Activated naive CD8-positive, alpha-beta T cell treated with anti-CD3 and anti-CD28 coated beads for 36 hours (primary cell): ENCODE results near the gene COL9A1. TPM values are rescaled to one million over a fixed set of nuclear protein-coding genes. Genes with fewer than 3 reads are reported as not detected.

Experiments
- DNase-seq: peaks from one replicate; pipeline ENCODE4 v3.0.0; 2021
- H3K27ac Mint-ChIP-seq: one replicate; pipeline ENCODE4 v1.8.0; 2022; ENCODE audit warnings: mild to moderate bottlenecking, moderate library complexity, mixed read lengths
- H3K27me3 Mint-ChIP-seq: one replicate; pipeline ENCODE4 v1.8.0; 2022; ENCODE audit warnings: mild to moderate bottlenecking, mixed read lengths
- H3K36me3 Mint-ChIP-seq: one replicate; pipeline ENCODE4 v1.8.0; 2021; ENCODE audit warnings: mild to moderate bottlenecking, mixed read lengths
- H3K4me1 Mint-ChIP-seq: one replicate; pipeline ENCODE4 v1.8.0; 2021; ENCODE audit warnings: mixed read lengths
- H3K4me3 Mint-ChIP-seq: one replicate; pipeline ENCODE4 v1.8.0; 2022; ENCODE audit warnings: mild to moderate bottlenecking, moderate library complexity, mixed read lengths
- H3K9me3 Mint-ChIP-seq: one replicate; pipeline ENCODE4 v1.8.0; 2022; ENCODE audit warnings: mixed read lengths
- total RNA-seq, 2 experiments: library from RNA; stranded (reverse); gene quantifications; one replicate each; pipeline ENCODE4 v1.2.3, GENCODE V29; 2021

COL9A1 gene
- total RNA-seq, 2 experiments from 2014 or later = not detected

GRCh38 chr6:70272071-70272470 lies 30.8 kb downstream of the COL9A1 start:
- Mint-ChIP-seq H3K9me3 (no peaks in the 10 kb centered on the region), H3K27ac (no peak overlapping the region), H3K4me3 (no peak overlapping the region), H3K27me3 (peaks cover 13% of the 10 kb centered on the region), H3K4me1 (no peaks in the 10 kb centered on the region), H3K36me3 (no peaks in the 10 kb centered on the region)
- no peak for DNase-seq

- Mint-ChIP-seq H3K9me3 (no peaks in the 10 kb centered on the region), H3K36me3 (no peaks in the 10 kb centered on the region)
These were observed 32.4 kb downstream of the COL9A1 start for GRCh38 chr6:70270287-70271005.

GRCh38 chr6:70266142-70266541 lies 36.7 kb downstream of the COL9A1 start:
- H3K9me3 Mint-ChIP-seq = no peaks in the 10 kb centered on the region
- peaks cover 7% of the 10 kb centered on the region for H3K27me3 Mint-ChIP-seq
- no peaks in the 10 kb centered on the region for H3K36me3 Mint-ChIP-seq

More at GRCh38 chr6:70270287-70271005, 32.4 kb downstream of the COL9A1 start:
- peaks cover 16% of the 10 kb centered on the region for H3K27me3 Mint-ChIP-seq
- no peak for DNase-seq
- H3K4me1 Mint-ChIP-seq = no peaks in the 10 kb centered on the region
- no peak overlapping the region for H3K4me3 Mint-ChIP-seq
- no peak overlapping the region for H3K27ac Mint-ChIP-seq

GRCh38 chr6:70264306-70264705 lies 38.6 kb downstream of the COL9A1 start:
- H3K27me3 Mint-ChIP-seq = peaks cover 3% of the 10 kb centered on the region
- DNase-seq = no peak
- no peak overlapping the region for H3K4me3 Mint-ChIP-seq
- H3K27ac Mint-ChIP-seq = no peak overlapping the region
- H3K9me3 Mint-ChIP-seq = no peaks in the 10 kb centered on the region
- H3K36me3 Mint-ChIP-seq = no peaks in the 10 kb centered on the region
- H3K4me1 Mint-ChIP-seq = no peaks in the 10 kb centered on the region

More at GRCh38 chr6:70266142-70266541, 36.7 kb downstream of the COL9A1 start:
- Mint-ChIP-seq H3K4me1 (no peaks in the 10 kb centered on the region), H3K4me3 (no peak overlapping the region), H3K27ac (no peak overlapping the region)
- no peak for DNase-seq

- H3K27me3 Mint-ChIP-seq = peaks cover 6% of the 10 kb centered on the region
- no peaks in the 10 kb centered on the region for H3K9me3 Mint-ChIP-seq
- no peaks in the 10 kb centered on the region for H3K4me1 Mint-ChIP-seq
- H3K27ac Mint-ChIP-seq = no peak overlapping the region
- H3K36me3 Mint-ChIP-seq = no peaks in the 10 kb centered on the region
- no peak for DNase-seq
- H3K4me3 Mint-ChIP-seq = no peak overlapping the region
These were observed 44.4 kb downstream of the COL9A1 start for GRCh38 chr6:70258483-70258882.

- H3K27ac Mint-ChIP-seq = no peak overlapping the region
- no peaks in the 10 kb centered on the region for H3K4me1 Mint-ChIP-seq
- DNase-seq = no peak
- no peaks in the 10 kb centered on the region for H3K36me3 Mint-ChIP-seq
- H3K27me3 Mint-ChIP-seq = peaks cover 6% of the 10 kb centered on the region
- H3K4me3 Mint-ChIP-seq = no peak overlapping the region
- no peaks in the 10 kb centered on the region for H3K9me3 Mint-ChIP-seq
These were observed 45.1 kb downstream of the COL9A1 start for GRCh38 chr6:70257768-70258273.

GRCh38 chr6:70254784-70255183 lies 48.1 kb downstream of the COL9A1 start:
- Mint-ChIP-seq H3K27me3 (peaks cover 6% of the 10 kb centered on the region), H3K4me1 (no peaks in the 10 kb centered on the region), H3K9me3 (no peaks in the 10 kb centered on the region), H3K27ac (no peak overlapping the region), H3K4me3 (no peak overlapping the region), H3K36me3 (no peaks in the 10 kb centered on the region)
- DNase-seq = no peak

- no peaks in the 10 kb centered on the region for H3K4me1 Mint-ChIP-seq
- H3K36me3 Mint-ChIP-seq = no peaks in the 10 kb centered on the region
- H3K27me3 Mint-ChIP-seq = peaks cover 7% of the 10 kb centered on the region
- no peak overlapping the region for H3K27ac Mint-ChIP-seq
- no peak for DNase-seq
- H3K4me3 Mint-ChIP-seq = no peak overlapping the region
- H3K9me3 Mint-ChIP-seq = no peaks in the 10 kb centered on the region
These were observed 49.0 kb downstream of the COL9A1 start for GRCh38 chr6:70253923-70254322.

- Mint-ChIP-seq H3K36me3 (no peaks in the 10 kb centered on the region), H3K27ac (no peak overlapping the region), H3K9me3 (no peaks in the 10 kb centered on the region), H3K27me3 (peaks cover 10% of the 10 kb centered on the region), H3K4me1 (no peaks in the 10 kb centered on the region), H3K4me3 (no peak overlapping the region)
- no peak for DNase-seq
These were observed 50.3 kb downstream of the COL9A1 start for GRCh38 chr6:70252604-70253003.

- DNase-seq = no peak
- Mint-ChIP-seq H3K27ac (no peak overlapping the region), H3K36me3 (no peaks in the 10 kb centered on the region), H3K27me3 (peaks cover 20% of the 10 kb centered on the region), H3K4me3 (no peak overlapping the region), H3K4me1 (no peaks in the 10 kb centered on the region), H3K9me3 (no peaks in the 10 kb centered on the region)
These were observed 56.8 kb downstream of the COL9A1 start for GRCh38 chr6:70246118-70246517.

GRCh38 chr6:70241991-70242420 lies 60.9 kb downstream of the COL9A1 start:
- Mint-ChIP-seq H3K27ac (no peak overlapping the region), H3K27me3 (peaks cover 20% of the 10 kb centered on the region), H3K9me3 (no peaks in the 10 kb centered on the region), H3K4me3 (no peak overlapping the region), H3K36me3 (no peaks in the 10 kb centered on the region), H3K4me1 (no peaks in the 10 kb centered on the region)
- DNase-seq = no peak

- Mint-ChIP-seq H3K27me3 (peaks cover 22% of the 10 kb centered on the region), H3K27ac (no peak overlapping the region)
These were observed 61.9 kb downstream of the COL9A1 start for GRCh38 chr6:70241031-70241430.

GRCh38 chr6:70236343-70236742 lies 66.5 kb downstream of the COL9A1 start:
- no peak for DNase-seq
- H3K4me3 Mint-ChIP-seq = no peak overlapping the region
- H3K4me1 Mint-ChIP-seq = no peaks in the 10 kb centered on the region
- H3K9me3 Mint-ChIP-seq = no peaks in the 10 kb centered on the region
- peaks cover 16% of the 10 kb centered on the region for H3K27me3 Mint-ChIP-seq
- H3K27ac Mint-ChIP-seq = no peak overlapping the region
- H3K36me3 Mint-ChIP-seq = no peaks in the 10 kb centered on the region

More at GRCh38 chr6:70241031-70241430, 61.9 kb downstream of the COL9A1 start:
- Mint-ChIP-seq H3K4me3 (no peak overlapping the region), H3K9me3 (no peaks in the 10 kb centered on the region), H3K4me1 (no peaks in the 10 kb centered on the region), H3K36me3 (no peaks in the 10 kb centered on the region)
- DNase-seq = no peak

GRCh38 chr6:70234561-70235236 lies 68.2 kb downstream of the COL9A1 start:
- Mint-ChIP-seq H3K36me3 (no peaks in the 10 kb centered on the region), H3K9me3 (no peaks in the 10 kb centered on the region), H3K27ac (no peak overlapping the region), H3K27me3 (peaks cover 12% of the 10 kb centered on the region), H3K4me3 (no peak overlapping the region), H3K4me1 (no peaks in the 10 kb centered on the region)
- DNase-seq = no peak

- Mint-ChIP-seq H3K36me3 (no peaks in the 10 kb centered on the region), H3K4me1 (no peaks in the 10 kb centered on the region), H3K27ac (no peak overlapping the region), H3K9me3 (no peaks in the 10 kb centered on the region), H3K4me3 (no peak overlapping the region), H3K27me3 (peaks cover 4% of the 10 kb centered on the region)
- no peak for DNase-seq
These were observed 71.6 kb downstream of the COL9A1 start for GRCh38 chr6:70231311-70231710.
